Fibroblast of the conjunctiva (primary cell): Measurements from ENCODE around the gene VAPA.

ENCODE experiments used
- DNase-seq: peaks from one replicate; pipeline ENCODE4 v3.0.0-alpha.2; 2010; ENCODE audit warnings: low read depth

VAPA gene, protein sequence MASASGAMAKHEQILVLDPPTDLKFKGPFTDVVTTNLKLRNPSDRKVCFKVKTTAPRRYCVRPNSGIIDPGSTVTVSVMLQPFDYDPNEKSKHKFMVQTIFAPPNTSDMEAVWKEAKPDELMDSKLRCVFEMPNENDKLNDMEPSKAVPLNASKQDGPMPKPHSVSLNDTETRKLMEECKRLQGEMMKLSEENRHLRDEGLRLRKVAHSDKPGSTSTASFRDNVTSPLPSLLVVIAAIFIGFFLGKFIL

DNA sequence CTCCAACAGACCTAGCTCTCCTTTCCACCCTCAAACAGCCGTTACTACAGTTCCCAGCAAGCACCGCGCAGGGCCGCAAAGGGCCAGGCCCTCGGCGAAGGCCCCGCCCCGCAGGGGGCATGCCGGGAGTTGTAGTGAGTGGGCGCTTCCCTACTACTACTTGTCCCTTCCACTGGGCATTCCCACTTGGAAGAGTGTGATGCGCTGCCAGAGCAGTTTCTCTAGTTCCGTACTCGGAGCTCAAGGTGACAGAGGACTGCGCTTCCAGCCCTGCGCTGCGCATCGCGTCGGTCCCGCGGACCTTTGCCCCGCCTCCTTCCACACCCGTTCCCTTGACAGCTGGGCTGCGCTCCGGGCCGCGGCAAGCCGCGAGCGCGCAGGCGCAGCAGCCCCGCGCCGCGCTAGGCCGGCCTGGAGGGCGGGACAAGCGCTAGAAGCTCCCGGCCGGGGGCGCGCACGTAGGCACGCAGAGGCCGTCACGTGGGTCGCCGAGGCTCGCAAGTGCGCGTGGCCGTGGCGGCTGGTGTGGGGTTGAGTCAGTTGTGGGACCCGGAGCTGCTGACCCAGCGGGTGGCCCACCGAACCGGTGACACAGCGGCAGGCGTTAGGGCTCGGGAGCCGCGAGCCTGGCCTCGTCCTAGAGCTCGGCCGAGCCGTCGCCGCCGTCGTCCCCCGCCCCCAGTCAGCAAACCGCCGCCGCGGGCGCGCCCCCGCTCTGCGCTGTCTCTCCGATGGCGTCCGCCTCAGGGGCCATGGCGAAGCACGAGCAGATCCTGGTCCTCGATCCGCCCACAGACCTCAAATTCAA, at the start of gene VAPA:
Gene VAPA, plus strand, starts transcription at position 491 of the 808 bp plus-strand sequence. Its CDS starts 241 bp downstream, at position 732.
- peak; percentile 91 for DNase-seq

DNA sequence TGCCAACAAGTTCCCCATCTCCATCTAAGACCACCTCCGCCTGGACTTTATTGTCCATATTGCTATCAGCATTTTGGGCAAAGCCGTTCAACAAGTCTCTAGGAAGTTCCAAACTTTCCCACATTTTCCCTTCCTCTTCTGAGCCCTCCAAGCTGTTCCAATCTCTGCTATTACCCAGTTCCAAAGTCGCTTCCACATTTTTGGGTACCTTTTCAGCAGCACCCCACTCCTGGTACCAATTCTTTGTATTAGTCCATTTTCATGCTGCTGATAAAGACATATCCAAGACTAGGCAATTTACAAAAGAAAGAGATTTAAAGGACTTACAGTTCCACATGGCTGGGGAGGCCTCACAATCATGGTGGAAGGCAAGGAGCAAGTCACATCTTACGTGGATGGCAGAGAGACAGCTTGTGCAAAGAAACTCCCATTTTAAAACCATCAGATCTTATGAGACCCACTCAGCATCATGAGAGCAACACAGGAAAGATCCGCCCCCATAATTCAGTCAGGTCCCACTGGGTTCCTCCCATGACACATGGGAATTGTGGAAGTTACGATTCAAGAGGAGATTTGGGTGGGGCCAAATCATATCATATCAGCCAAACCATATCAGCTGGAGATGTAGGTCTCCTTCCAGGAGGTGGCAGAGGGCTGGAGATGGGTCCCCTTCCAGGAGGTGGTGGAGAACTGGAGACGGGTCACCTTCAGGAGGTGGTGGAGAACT, 47.9 kb upstream of the VAPA start:
- DNase-seq: no peak

DNA sequence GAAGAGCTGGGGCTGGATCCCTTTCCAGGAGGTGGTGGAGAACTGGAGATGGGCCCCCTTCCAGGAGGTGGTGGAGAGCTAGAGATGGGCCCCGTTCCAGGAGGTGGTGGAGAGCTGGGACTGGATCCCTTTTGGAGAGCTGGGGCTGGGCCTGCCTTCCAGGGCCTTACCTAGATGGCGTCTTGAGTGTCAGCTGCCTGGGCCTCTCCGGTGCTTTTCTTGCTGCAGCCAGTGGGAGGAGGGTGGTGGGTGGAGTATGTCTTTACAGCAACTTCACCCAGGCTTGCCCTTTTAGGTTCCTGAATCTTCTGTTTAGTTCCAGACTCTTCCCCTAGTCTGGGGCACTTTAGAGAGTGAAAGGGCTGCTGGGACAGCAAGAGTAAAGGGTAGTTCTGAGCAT, 47.2 kb upstream of the VAPA start:
- DNase-seq: no peak

DNA sequence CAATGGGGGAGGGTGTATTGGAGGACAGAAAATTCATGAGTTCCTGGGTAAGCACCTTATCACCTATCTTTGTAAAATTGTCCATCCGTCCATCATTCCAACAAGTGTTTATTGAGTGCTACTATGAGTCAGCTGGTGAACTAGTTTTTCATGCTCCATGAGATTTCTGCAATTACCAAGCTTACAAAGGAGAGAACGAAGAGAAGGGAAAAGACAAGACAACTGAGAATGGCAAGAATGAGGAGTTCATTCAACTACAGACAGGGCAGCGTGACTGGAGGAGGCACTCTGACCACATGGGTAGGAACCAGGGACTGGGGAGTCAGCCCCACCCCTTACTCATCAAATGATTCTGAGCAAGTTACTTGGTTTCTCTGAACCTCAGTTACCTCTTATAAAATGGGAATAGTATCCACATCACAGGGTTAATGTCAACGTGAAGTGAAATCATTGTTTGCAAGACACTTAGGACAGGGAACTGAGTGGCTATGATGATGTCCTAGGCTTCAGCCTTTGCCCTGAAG, 46.7 kb upstream of the VAPA start:
- DNase-seq: no peak

DNA sequence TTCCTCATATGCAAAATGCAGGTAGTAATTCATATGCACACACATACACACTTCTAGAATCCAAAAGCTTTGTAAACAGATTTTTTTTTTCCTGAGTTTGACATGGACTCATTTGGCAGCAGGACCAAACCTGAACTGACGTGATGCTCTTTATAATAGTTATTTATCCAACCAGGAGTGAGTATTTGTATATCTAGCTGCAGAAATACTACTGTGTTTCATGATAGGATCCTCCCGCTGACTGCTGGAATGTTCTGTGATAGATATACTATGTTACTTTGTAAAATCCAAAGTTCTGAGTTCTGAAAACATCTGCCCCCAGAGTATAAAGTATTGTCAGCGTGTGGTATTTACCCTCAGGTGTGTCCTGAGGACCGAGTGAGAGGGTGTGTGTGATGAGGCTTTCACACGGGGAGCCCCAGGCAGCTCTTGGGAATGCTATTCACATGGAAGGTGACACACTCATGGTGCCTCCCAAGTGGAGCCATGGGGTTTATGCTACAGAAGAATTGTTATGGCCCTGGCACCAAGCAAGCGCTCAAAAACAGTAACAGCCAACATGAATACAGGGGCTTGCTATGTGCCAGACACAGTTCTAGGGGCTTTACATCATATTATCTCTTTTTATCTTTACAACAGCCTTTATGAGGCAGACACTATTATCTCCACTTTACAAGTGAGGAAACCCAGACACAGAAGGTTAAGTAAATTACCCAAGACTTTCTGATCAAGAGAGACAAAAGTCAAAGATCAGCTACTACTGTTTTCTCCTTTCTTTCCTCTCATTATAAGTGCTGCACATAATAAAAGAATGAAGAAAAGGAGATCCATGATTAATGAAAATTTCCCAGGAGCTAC, 44.7 kb upstream of the VAPA start:
- DNase-seq: no peak

DNA sequence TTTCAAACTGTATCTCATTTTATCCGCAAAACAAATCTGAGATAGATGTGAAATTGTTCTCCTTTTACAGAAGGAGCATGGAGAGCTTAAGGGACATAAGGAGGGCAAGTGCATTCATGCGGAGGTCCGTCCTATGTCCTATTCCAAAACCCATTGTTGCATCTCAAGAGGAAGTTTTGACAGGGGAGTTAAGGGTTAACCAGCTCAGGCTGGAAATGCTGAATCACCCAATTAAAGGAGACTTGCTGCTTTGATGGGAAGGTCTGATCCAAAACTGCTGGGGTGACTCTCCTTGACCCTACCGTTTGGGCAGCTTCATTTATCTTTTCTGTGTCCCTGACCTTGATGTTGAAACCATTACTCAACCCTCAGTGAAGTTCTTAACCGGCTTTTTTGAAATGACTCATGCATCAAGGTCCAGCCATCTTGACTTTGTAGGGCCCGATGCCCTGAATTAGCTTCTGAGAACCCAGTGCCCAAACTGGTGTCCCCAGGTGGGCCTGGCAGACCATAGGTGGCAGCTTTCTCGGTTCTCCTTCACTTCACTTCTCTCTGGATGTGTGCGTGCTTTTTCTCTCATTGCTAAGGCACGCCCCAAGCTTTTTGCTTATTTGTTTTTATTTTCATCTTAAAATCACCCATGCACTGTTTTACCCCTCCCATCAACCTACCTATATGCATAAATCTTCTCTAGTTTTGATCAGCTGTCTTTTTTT, 43.9 kb upstream of the VAPA start:
- DNase-seq: peak; percentile 73

DNA sequence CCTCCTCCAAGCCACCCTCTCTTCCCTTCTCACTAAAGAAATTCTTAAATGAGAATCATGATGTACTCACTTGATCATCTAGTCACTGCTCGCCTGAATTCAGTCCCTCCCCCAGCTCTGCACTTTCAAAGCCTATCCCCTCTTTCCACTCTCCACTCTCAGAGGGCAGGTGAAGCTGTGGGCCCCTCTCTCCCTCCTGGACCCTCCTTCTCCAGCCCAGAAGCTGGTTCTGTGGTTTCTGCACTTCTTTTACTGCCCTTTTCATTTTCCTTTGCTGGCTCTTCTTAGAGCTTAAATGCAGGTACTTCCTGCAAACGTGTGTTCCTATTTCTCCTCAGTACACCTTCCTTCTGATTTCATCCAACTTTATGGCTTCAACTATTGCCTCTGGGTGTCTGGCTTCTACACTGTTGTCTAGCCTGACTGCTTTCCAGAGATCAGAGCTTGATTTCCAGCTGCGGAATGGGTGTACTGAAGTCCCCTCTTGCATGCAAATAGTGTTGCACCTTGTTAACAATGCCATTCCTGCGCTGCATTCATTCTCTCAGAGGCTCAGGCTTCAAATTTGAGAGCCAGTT, 43.3 kb upstream of the VAPA start:
- DNase-seq: no peak

DNA sequence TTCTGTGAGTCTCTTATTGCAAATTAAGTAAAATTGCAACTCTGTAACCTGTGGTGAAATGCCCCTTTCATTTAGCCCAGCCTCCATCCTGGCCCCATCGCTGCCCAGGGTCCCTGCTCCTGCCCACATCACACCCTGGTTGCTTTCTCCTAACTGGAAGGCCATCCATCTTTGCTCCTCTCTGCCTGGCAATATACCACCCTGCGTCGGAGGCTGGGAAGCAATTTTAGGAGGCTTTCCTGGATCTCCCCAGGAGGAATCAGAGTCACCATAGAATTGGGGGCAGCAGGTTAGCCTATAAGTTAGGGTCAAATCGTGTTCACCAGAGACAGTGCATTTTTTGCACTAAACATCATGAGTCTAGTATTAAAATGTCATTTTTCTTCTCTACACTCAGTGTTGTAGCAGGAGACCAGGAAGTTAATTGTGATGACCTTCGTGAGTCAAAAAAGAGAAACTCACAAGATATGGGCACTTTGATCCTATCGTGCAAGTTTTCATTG, 42.5 kb upstream of the VAPA start:
- DNase-seq: no peak

DNA sequence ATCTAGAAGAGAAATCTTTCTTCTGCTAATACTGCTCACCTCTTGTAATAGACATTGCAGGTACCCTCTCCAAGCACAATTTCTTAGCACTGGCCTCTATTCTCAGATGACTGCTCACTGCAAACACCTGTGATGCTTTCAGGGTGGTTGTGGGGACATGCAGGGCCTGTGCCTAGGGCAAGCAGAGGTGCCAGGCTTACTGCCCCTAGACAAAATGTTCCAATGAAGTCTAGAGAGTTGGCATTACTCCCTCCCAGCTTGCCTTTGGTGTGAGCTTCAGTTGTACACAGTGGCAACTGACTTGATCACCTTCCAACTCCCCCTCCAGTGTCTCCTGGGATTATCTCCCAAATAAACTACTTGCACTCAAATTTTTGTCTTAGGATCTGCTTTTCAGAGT, 41.0 kb upstream of the VAPA start:
- no peak for DNase-seq

DNA sequence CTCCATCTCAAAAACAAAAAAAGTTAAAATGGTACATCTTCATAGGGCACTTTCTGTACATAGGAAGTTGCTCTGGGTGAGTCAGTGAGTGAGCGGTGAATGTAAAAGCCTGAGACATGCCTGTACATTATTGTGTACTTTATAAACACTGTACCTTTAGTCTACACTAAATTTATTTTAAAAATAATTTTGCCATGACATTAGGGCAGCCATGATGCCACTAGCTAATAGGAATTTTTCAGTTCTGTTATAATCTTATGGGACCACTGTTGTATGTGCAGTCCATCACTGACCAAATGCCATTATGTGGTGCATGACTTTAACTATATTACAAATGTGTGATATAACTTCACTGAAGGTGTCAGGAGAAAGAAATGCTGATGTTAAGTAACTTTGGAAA, 39.1 kb upstream of the VAPA start:
- no peak for DNase-seq

DNA sequence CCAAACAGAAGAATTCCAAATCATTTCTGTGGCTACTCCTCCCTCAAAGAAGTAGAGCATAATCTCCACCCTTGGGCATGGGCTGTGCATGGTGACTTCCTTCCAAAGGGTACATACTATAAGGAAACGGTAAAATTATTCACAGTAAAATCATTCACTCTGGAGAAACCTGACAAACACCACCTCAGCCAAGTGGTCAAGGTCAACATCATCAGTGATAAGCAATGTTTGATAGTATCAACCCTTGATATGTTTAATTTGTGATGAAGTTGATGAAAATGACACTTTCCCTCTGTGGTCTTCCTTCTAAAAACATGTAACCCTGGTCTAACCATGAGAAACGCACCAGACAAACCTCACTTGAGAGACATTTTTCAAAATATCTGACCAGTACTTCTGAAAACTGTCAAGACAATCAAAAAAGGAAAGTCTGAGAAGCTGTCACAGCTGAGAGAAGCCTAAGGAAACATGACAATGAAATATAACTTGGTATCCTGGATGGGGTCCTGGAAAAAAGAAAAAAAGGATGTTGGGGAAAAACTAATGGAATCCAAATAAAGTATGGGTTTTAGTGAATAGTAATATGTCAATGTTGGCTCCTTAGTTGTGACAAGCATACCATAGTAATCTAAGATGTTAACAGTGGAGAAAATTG, 37.5 kb upstream of the VAPA start:
- no peak for DNase-seq

DNA sequence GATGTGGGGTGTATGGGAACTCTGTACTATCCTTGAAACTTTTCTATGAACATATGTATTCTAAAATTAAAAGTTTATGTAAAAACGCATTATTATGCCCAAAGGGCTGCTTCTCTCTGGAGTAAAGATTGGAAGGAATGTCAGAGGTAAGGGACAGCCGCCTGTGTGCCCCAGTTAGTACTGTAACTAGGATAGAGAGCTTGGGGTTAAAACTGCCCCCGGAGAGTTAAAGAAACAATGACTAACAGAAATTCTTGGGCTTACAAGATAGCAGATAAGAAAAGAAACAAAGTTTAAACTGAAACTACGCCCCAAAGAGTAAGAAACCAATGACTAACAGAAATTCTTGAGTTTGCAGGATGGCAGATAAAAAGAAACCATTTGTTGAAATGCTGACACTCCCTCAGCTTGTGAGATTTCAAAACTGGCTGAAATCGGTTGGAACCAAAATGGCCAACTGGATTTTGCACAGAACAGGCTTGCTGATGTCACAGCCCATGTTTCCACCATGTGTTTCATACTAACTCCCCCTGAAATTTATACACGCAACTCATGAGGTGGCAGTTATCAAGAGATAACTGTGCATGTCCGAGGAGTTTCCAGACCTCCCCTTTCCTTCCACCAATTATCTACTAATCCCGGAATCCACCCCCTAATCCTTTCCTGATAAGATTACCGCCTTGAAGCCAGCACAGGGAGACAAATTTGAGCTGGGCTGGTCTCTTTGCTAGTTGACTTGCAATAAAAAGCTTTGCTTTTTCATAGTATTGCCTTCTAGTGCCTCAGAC, 36.8 kb upstream of the VAPA start:
- peak; percentile 87 for DNase-seq

DNA sequence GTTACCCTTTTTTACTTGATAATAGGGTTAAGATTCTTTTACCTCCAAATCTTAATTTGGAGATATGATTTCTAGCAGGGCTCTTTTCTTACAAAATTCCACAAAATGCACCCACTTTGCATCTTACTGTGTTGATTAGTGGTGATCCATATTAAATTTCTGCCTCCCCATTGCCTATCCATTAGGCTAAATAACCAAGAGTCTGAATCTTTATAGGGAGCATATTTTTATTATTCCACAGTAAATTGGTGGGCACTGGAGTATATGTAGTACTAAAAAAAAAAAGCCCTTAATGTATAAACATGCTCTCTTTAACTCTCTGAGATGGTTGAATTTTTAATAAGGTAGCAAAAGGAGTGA, 36.2 kb upstream of the VAPA start:
- DNase-seq: no peak

DNA sequence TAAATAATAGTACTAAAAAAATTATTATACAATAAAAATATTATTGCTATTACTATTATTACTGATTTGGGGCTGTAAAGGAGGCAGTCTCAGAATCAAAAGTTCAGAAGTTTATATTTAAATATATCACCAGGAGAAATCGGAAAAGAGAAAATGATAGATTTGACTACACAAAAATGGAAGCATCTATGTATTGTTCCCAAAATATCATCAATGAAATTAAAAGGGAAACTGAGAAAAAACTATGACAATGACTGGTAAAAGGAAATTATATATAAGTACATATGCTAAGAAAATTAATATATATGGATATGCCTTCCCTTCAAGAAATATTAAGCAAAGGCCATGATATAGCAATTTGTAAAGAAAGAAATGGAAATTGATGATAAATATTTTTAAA, 35.7 kb upstream of the VAPA start:
- no peak for DNase-seq

DNA sequence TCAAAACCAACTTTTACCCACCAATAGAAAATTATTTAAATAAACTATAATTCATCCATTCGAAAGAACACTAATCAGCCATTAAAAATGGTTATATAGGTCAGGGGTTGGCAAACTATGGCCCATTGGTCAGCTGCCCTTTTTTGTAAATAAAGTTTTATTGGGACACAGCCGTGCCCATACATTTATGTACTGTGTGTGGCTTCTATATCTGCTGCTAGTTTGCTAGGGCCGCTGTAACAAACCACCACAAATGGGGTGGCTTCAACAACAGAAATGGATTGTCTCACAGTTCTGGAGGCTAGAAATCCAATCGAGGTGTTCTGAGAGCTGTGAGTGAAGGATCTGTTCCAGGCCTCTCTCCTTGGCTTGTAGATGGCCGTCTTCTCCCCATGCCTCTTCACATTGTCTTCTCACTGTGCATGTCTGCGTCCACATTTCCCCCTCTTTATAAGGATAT, 35.0 kb upstream of the VAPA start:
- DNase-seq: no peak

DNA sequence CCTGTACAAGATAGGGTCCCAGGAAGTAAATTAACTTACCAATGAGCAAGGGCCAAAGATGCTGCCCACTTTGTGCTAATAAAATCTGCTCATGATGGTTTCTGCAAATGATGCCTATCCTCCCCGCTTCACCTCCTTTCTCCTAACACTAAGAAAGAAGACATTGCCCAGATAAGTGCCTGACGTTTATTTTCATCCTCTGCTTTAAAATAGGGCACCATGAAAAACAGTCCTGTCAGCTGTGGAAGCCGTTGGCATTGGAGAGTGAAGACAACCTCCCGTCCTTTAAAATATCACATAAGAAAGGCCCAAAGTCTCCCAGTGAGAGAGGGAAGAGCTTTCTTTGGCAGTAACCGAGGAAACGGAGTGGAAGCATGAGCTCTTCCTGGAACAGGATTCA, 29.7 kb upstream of the VAPA start:
- no peak for DNase-seq

DNA sequence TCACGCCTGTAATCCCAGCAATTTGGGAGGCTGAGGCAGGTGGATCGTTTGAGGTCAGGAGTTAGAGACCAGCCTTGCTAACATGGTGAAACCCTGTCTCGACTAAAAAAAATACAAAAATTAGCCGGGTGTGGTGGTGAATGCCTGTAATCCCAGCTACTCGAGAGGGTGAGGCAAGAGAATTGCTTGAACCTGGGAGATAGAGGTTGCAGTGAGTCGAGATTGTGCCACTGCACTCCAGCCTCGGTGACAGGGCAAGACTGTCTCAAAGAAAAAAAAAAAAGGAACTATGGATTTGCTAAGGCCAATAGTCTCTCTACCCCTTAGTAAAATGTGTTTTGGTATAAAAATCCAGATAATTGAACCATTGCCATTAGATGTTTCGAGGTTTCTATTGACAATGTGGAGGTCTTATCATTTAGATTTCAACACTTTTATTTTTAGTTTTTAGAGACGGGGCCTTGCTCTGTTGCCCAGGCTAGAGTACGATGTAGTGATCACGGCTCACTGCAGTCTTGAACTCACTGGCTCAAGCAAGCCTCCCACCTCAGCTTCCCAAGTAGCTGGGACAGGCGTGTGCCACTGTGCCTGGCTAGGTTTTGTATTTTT, 29.2 kb upstream of the VAPA start:
- no peak for DNase-seq

DNA sequence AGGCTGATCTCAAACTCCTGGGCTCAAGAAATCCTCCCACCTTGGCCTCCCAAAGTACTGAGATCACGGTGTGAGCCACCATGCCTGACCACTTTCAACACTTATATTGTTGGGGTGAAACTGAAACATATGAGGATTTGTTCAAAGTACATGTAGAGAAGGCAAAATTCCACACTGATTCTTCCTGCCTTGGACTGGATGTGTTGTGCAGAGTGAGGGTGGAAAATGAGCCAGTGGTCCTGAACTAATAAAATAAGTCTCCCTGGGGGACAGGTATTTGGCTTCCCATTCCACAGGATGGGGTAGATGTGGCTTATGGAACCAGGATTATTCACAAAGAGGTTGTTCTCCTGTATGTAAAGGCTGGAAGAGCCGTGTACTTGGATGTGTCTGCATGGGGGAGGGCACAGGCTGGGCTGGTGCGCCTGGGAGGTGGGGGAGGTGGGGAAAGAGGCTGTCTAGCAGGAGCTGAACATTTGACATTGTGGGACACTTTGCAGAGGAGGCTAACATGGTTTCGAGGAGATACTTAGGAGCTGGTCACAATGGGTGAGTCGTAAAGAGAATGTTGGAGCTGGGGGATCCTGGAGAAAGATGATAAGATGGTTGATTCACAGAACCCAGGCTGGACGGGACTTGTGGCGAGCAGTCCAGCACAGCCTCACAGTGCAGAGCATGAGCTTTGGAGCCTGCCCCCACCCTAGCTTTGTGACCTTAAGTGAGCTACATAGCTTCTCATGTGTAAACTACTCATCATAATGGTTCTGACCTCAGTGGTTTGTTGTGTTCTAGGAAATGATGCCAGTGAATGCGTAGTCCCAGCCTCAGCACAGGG, 28.4 kb upstream of the VAPA start, which contains the start of gene TXNDC2:
Gene TXNDC2, plus strand, starts transcription at position 804 of the 835 bp plus-strand sequence. CDS start 708 bp downstream, outside the sequence.
- DNase-seq: no peak
